ENCODE data around the gene ALLC.

The ALLC gene

DNA sequence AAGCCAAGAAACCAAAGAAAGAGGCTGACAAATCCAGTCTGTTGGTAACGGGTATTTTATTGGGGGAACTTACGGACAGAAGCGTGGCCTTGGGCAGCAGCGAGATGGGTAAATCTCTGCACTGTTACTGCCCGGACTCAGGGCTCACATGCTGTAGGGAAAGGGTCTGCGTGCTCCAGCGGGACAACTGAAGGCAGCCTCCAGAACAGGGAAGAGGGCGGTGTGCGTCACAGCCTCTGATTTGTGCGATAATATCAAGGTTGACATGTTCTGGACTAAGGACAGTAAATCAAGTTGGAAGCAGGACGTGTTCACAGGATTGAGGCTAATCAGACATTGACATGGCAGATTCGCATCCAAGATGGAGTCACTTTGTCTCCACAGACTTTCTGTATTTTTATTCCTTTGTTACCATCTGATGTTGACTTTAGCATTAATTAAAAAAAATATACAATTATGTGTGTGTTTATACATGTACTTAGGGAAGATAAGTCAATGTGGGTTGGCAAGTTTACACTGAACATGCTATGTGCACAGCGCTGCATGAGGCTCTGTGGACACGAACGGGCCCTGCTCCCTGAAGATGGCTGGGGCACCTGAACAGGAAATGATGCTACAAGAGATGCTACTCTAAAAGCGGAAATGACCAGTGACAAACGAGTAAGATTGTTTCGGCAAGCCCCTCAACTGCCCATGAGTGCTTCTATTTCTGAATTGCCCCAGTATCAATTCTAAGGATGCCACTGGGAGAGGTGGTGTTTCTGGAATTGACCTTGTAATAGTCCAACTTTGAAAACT lies 22.7 kb downstream of the ALLC start:
- no peak for DNase-seq

DNA sequence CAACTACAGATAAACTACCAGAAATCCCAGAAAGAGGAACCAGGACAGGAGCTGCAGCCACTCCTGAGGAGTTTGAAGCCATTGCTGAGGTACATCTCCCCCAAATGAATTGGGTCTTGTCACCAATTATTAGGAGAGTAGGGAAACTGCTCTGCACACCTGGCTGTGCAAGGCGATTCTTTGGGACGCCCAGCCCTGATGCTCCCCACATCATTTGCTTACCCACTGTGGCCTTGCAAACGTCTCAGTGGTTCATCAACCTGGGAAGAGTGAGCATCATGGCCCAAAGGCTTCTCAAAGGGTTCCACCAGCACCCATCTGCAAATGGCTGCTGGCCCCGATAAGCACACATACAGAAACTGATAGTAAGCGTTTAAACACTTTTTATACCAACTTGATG lies 23.6 kb downstream of the ALLC start:
- DNase-seq, result no peak

DNA sequence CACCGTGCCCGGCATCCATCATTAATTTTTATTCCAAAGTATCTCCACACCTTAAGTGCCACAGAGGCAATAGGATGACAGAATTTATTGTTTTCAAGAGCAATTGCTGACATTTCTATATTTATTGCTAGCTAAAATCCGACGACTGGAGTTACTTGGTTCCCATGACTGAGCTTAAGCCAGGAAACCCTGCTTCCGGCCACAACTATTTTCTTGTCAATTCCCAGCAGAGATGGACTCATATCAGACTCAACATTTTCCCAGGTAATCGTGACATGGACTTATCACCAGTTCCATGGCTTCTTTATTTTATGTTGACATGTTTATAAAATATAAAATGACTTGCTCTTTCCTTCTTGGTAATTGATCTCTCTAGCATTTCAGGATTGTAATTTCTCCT lies 24.8 kb downstream of the ALLC start:
- DNase-seq, result no peak

DNA sequence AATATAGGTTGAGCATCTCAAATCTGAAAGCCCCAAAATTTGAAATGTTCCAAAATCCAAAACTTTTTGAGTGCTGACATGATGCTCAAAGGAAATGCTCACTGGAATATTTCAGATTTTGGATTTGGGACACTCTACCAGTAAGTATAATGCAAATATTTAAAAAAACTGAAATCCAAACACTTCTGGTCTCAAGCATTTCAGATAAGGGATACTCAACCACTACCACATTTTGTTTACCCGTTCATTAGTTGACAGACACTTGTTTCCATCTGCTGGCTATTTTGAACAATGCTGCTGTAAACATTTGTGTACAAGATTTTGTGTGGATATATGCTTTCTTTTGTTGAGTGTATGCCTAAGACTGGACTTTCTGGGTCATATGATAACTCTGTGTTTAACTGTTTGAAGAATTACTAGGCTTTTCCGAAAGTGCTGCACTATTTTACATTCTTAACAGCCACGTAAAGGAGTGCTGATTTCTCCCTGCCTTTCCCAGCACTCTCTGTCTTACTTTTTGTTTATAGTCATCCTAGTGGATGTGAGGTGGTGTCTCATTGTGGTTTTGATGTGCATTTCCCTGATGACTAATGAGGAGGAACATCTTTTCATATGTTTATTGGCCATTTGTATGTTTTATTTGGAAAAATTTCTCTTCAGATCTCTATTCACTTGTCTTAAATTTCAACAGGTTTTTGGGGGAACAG lies 25.9 kb downstream of the ALLC start:
- DNase-seq, result no peak

DNA sequence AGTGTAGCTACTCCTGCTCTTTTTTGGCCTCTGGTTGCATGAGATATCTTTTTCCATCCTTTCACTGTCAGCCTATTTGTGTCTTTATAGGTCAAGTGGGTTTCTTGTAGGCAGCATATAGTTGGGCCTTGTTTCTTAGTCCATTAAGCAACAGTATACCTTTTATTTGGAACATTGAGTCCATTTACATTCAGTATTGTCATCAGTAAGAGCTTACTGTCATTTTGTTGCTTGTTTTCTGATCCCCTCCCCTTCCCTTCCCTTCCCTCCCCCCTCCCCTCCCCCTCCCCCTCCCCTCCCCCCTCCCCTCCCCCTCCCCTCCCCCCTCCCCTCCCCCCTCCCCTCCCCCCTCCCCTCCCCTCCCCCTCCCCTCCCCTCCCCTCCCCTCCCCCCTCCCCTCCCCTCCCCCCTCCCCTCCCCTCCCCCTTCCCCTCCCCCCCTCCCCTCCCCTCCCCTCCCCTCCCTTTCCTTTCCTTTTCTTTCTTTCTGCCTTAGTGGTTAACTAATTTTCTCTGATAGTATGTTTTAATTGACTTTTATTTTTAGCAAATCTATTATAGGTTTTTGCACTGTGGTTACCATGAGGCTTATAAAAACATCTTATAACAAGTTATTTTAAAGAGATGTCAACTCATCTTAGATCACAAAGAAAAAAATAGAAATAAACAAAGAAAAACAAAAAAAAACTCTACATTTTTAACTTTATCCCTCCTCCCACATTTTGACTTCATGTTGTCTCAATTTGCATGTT lies 32.2 kb downstream of the ALLC start:
- DNase-seq, result no peak

DNA sequence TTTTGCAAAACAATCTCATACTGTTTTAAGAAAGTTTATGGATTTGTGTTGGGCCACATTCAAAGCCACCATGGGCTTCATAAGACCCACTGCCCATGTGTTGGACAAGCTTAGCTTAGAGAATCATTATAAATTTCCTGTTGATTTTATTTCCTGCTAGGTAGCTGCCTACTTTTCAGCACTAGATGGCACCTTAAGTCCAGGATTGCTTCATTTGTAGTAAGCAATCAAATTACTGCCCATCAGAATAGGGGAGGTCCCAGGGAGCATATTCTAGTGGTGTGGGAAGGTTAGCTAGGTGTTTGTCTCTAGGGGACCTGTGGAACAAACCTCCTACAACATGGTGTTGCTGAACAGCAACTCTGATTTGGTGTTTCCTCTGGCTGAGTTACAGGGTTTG lies 34.4 kb downstream of the ALLC start:
- DNase-seq, result peak; percentile 59

DNA sequence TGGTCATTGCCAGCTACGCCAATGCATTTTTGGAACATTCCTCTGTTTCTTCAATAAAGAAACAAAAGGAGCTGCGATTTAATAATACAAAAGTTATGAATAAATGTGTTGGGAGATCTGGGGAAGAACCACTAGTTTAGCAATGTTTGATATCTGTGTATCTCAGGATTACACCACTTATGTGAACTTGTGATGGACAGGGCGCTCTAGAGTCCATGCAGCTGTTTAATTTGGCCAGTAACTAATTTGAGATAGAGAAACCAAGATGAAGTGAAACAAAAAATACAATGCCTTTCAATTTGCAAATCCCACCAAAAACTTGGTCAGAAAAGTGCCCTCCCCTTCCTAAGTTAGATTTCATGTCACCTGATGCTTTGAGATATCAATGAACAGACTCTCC lies 38.5 kb downstream of the ALLC start:
- DNase-seq, result no peak

DNA sequence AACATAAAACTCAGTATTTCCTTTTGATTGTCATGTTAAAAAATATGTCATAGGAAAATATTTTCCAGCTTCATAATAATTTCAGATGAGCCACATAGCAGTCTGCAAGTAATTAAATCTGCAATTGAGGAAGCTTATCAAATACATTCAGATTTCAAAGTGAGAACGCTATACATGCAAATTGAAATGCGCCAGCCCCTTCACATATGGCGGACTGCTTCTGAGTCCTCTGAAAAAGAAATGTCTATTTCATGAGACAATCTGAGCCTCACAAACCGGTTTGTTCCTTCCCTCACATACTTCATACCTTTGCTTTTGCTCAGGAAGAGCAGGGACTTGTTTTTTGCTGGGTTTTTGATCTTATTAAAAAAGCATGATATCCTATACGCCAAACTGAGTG lies 43.1 kb downstream of the ALLC start:
- no peak for DNase-seq

DNA sequence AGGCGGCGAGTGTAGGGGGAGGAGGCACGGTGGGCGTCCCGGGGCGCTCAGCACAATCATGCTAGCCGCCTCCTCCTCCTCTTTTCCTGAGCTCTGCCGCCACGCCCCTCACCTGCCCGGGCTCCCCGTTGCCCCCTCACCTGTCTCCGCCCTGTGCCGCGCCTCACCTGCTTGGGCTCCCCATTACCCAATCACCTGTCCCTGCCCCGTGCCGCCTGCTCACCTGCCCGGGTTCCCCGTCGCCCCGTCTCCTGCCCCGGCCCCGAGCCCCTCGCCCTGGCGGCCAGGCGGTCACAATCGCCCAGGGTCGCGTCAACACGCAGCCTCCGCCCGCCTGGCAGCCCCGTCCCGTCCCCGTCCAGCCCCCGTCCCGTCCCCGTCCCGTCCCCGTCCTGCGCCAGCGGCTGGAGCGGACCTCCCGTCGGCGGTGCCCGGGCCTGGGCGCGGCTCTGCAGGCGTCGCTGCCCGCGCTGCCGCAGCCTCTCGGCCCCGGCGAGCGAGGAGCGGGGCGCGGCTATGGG lies 45.3 kb downstream of the ALLC start, which contains the start of gene DCDC2C:
Gene DCDC2C (plus strand): TSS at position 340 of the 521 bp plus-strand sequence. CDS start 177 bp downstream, at position 517.
- no peak for DNase-seq

DNA sequence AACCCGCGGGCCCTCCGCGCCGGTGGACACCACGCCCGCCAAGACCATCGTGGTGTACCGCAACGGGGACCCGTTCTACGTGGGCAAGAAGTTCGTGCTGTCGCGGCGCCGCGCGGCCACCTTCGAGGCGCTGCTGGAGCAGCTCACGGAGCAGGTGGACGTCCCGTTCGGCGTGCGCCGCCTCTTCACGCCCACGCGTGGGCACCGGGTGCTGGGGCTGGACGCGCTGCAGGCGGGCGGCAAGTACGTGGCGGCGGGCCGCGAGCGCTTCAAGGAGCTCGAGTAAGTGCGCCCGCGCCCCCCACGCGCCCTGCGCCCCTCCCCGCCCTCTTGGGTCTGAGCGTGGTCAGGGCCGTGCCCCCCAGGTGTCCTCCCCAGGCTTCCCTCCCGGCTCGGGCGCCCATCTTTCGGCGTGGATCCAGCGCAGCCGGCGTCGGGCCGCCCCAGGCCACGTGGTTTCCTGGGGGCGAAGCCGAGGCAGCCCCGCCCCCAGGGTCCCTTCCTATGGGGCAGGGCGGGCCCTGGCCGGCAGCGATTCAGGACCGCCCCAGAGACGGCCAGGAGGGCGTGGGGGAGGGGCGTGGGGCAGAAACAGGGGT lies 45.9 kb downstream of the ALLC start:
- DNase-seq, result no peak

DNA sequence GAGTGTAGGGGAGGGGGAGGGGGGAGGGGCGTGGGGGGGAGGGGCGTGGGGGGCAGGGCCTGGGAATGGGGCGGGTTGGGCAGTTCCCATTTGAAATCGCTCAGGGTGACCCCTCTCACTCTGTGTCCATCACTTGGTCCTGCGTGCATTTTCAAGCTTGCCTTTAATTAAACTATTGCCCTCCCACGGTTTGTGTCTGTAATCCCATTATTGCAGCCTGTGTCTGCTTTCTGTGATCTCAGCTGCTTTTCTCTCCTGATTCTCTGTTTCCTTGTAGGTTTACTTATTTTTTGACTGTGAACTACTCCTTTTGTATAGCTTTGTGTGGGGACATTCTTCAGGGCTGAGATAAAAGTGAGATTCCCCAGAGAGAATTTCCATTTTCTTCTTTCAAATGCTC lies 46.7 kb downstream of the ALLC start:
- DNase-seq, result no peak

DNA sequence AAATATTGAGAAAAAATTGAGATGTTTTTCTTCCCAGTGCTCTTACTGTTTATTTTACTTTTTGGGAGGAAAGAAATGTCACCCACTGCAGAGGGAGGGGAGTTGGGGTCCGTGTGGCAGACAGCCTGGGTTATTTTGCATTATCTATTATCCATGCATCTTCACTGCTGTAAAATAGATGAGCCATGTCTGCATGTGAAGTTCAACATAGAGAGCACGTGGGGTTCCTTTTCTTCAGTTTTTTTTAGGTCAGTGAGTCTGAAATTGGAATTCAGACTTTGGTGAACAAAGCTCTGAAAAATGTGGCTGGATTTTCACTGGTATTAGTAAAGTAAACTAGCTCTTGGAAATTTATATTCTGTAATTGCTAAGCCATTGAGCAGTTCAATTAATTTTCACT lies 47.8 kb downstream of the ALLC start:
- DNase-seq, result no peak

DNA sequence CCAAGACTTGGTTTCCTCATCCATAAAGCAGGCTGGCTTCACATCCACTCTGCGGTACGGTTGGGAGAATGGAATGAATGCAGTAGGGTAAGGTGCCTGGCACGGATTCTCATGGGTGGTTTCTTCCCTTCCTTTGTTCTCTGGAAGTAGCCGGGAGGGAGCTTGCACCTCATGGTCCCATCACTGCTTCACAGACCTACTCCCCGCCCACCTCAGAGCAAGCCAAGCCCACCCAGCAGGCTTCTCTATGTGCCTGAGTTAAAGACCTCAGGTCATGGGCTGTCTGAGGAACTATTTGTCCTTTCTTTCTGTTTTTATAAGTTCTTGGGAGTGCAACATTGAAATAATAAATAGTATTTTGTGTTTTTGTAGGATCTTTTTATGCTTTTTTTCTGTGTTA lies 48.9 kb downstream of the ALLC start:
- DNase-seq, result no peak

DNA sequence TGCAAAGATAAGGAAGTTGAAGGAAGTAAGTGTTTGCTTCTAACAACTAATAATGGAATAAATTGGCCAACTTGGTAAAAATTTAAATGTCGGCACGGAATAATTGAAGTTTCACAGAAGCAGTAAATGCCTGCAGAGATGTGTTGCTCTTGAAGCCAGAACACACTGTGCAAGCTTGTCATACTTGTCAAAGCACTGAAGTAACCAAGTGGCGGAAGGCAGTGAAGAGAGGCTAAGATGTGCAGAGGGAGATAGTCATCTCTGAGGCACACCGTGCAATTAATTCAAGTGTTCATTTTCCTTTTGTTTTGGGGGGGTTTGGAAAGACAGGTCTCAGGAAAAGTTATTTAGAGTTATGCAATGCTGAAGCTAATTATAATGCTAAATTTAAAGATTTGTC lies 50.6 kb downstream of the ALLC start:
- no peak for DNase-seq

DNA sequence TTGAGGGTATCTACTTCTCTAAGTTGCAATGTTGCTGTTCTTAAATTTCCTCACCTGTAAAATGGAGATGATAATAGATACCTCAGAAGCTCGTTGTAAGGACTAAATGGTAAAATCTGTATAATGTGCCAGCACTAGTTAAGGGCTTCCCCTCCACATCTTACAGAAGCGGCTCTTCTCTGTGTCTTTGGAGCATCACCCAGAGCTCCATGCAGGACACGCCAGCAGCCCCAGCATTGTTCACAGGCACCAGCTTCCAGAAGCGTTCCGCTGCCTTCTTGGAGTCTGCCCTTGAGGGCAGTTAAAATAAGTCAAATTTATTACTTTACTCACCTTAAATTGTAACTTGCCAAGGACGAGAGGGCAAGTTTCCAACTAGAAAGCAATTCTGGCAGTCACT lies 51.2 kb downstream of the ALLC start:
- DNase-seq, result no peak

DNA sequence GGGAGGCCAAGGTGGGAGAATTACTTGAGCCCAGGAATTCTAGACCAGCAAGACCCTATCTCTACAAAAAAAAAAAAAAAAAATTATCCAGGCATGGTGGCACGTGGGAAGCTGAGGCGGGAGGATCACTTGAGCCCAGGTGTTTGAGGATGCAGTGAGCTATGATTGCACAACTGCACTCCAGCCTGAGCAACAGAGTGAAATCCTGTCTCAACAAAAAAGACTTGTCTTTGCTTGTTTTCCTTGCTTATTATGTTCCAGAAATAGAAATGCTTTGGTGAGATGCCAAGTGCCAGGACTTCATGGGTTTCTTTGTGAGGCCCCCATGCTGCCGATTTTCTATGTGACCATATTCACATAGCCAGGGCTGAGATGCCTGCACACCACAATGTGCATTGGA lies 54.4 kb downstream of the ALLC start:
- DNase-seq, result no peak

DNA sequence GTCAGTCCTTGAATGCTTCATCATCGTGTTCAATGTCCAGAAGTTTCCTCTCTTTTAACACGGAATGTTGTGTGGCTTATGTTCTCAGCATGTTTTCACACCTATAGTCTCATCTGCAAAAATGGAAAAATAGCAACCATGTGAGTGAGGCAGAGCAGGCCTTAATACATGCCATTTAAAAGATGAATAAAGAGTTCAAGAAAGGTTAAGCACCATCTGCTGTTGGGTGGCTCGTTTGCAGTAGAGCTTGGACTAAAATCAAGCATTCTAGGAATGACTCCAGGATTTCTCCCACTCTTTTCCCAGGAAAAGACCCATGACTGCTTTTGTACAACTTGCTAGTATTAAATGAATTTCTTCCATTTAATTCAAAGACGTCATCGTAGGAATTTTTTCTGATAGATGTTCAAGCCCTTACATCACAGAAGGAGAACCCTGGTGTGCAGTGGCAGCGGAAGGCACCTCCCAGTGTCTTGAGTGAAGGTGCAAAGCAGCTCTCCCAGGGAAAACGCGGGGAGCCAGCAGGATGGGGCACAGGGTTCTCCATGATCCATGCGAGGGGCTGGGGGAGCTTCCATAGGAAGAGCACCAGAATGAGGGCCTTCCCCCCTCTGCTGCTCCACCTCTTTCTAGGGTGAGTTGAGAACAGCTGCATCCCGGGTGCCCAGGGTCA lies 55.0 kb downstream of the ALLC start:
- no peak for DNase-seq

DNA sequence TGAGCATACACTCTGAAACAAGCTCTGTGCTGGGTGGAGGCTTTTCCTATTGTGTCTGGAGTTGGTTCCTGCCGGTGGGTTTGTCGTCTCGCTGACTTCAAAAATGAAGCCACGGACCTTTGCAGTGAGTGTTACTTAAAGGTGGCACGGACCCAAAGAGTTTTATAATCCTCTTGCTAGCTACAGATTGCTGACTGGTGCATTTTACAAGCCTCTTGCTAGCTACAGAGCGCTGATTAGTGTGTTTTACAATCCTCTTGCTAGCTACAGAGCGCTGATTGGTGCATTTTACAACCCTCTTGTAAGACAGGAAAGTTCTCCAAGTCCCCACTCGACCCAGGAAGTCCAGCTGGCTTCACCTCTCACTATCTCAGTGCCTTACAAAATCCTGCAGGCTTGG lies 60.7 kb downstream of the ALLC start:
- DNase-seq, result no peak

DNA sequence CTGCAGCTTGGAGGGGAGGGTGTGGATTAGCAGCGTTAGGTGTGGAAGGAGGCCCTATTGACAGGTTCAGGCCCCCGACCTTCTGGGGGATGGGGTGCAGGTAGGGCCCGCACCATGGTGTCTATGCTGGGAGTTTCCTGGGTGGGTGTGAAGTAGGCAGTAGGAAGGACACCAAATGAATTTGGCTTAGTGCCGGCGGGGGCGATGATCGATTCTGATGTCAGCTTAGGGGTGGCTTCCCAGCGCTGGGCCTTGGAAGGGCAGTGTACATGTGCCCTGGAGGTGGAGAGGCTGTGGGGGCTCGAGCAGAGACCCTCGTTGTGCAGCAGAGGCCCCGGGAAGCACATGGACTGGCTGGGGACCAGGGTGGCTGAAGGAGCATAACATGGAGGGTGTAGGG lies 67.0 kb downstream of the ALLC start:
- DNase-seq, result no peak

DNA sequence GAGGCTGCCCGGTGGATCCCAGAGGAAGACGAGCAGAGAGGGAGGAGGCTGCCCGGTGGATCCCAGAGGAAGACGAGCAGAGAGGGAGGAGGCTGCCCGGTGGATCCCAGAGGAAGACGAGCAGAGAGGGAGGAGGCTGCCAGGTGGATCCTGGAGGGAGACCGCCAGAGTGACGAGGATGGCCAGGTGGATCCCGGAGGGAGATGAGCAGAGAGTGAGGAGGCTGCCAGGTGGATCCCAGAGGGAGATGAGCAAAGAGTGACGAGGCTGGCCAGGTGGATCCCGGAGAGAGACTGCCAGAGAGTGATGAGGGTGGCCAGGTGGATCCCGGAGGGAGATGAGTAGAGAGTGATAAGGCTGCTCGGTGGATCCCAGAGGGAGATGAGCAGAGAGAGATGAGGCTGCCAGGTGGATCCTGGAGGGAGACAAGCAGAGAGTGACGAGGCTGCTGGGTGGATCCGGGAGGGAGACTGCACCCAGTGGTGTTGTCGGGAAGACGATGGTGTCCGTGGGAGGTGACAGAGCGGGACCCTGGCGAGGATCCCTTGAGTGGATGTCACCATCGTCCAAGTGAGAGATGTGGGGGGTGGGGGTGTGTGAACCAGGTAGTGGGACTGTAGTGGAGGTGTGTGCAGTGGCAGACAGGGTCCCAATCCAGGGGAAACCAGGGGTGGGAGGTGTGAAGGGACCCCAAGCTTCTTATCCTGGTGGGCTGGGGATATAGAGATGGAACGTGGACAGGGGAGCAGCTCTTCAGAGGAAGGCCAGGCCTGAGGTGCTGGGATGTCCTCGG lies 67.7 kb downstream of the ALLC start:
- DNase-seq, result no peak

DNA sequence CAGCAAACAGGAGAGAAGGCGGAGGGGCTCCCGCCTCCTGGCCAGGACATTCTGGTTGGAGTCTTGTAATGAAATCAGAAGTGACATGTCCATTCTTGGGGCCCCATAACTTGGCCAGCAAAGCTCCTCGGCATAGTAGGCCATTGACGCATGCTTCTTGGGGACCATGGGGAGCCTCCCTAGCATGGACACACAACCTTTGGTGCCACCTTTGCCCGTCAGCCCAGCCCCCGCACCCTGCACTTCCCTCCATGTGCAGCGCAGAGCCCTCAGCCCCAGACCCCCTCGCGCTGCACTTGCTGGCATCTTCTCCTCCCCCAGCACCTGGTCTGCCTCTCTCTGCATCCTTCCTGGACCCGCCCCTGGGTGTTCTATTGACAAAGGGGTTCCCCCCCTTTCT lies 68.5 kb downstream of the ALLC start:
- no peak for DNase-seq

All from NCI-H2081 treated with DMSO at 0.1 percent for 48 hours (cell line).